ENCODE measurements around the gene TRIM71. TPM values are rescaled to one million over a fixed set of nuclear protein-coding genes. Genes with fewer than 3 reads are reported as not detected.
A peak's percentile ranks its signal among the peaks of the same experiment; 100 is the strongest.
"Not testable (repeated sequence)": the region's sequence is repeated elsewhere in the genome, so short reads cannot be mapped to it uniquely, and the experiment has no call there.

TRIM71 gene
- total RNA-seq, 4 donors from 2014 or later: 0.48 TPM; not detected in 3

- no peaks in the 10 kb centered on the region for H3K27me3 ChIP-seq
- no peaks in the 10 kb centered on the region for H3K4me1 ChIP-seq
- H3K9me3 ChIP-seq: no peaks in the 10 kb centered on the region
- no peaks in the 10 kb centered on the region for H3K36me3 ChIP-seq
- H3K4me3 ChIP-seq: no peak overlapping the region
- H3K27ac ChIP-seq: no peak overlapping the region
- DNase-seq: no peak
- intact Hi-C loops (cut with DNase I; ENCODE audit: low total_unique reads): no loop called here
- TF ChIP-seq CTCF (IDR thresholded peaks at IDR 0.05): no peak
- TF ChIP-seq POLR2A (IDR thresholded peaks at IDR 0.05): no peak
These were observed 80.3 kb downstream of the TRIM71 start for GRCh38 chr3:32897981-32898623.

- DNase-seq: no peak
- TF ChIP-seq POLR2A (IDR thresholded peaks at IDR 0.05): no peak
- TF ChIP-seq CTCF (IDR thresholded peaks at IDR 0.05): no peak
- no peaks in the 10 kb centered on the region for H3K27me3 ChIP-seq
- H3K36me3 ChIP-seq: no peaks in the 10 kb centered on the region
- intact Hi-C loops (cut with DNase I; ENCODE audit: low total_unique reads): no loop called here
- H3K4me1 ChIP-seq: no peaks in the 10 kb centered on the region
- no peak overlapping the region for H3K27ac ChIP-seq
- no peaks in the 10 kb centered on the region for H3K9me3 ChIP-seq
- H3K4me3 ChIP-seq: no peak overlapping the region
These were observed 81.5 kb downstream of the TRIM71 start for GRCh38 chr3:32899265-32899664.

- H3K36me3 ChIP-seq: no peaks in the 10 kb centered on the region
- H3K4me1 ChIP-seq: no peaks in the 10 kb centered on the region
- no peaks in the 10 kb centered on the region for H3K9me3 ChIP-seq
- H3K27ac ChIP-seq: no peak overlapping the region
- intact Hi-C loops (cut with DNase I; ENCODE audit: low total_unique reads): no loop called here
- DNase-seq: no peak
- no peak for TF ChIP-seq CTCF (IDR thresholded peaks at IDR 0.05)
- no peak overlapping the region for H3K4me3 ChIP-seq
- no peaks in the 10 kb centered on the region for H3K27me3 ChIP-seq
These were observed 83.5 kb downstream of the TRIM71 start for GRCh38 chr3:32901005-32901932.

GRCh38 chr3:32902887-32903371 is 85.1 kb downstream of the TRIM71 start:
- H3K4me3 ChIP-seq; DNase-seq; H3K27me3 ChIP-seq; H3K9me3 ChIP-seq; H3K36me3 ChIP-seq; intact Hi-C loops (cut with DNase I; ENCODE audit: low total_unique reads); H3K27ac ChIP-seq; H3K4me1 ChIP-seq: not testable (repeated sequence)
- peak in 1 of 4 experiments; percentile 22 for TF ChIP-seq CTCF (IDR thresholded peaks at IDR 0.05)

- DNase-seq: no peak
- intact Hi-C loops (cut with DNase I; ENCODE audit: low total_unique reads): no loop called here
- H3K36me3 ChIP-seq: no peaks in the 10 kb centered on the region
- no peak overlapping the region for H3K27ac ChIP-seq
- H3K4me3 ChIP-seq: no peak overlapping the region
- no peaks in the 10 kb centered on the region for H3K4me1 ChIP-seq
- no peaks in the 10 kb centered on the region for H3K9me3 ChIP-seq
- TF ChIP-seq POLR2A (IDR thresholded peaks at IDR 0.05) (no peak), CTCF (IDR thresholded peaks at IDR 0.05) (no peak)
- no peaks in the 10 kb centered on the region for H3K27me3 ChIP-seq
These were observed 86.2 kb downstream of the TRIM71 start for GRCh38 chr3:32903953-32904352.
